HG03432 (cell line): ENCODE data around the gene PYHIN1.

ENCODE experiments used
- ATAC-seq: cut with Tn5 transposase; IDR thresholded peaks from one replicate; pipeline ENCODE4 v1.9.1; 2021; ENCODE audit warnings: mild to moderate bottlenecking, moderate library complexity; ENCODE audit not compliant: unreplicated experiment

The PYHIN1 gene

GRCh38 chr1:159011751-159012150 is 80.4 kb downstream of the PYHIN1 start:
- ATAC-seq = no peak

DNA sequence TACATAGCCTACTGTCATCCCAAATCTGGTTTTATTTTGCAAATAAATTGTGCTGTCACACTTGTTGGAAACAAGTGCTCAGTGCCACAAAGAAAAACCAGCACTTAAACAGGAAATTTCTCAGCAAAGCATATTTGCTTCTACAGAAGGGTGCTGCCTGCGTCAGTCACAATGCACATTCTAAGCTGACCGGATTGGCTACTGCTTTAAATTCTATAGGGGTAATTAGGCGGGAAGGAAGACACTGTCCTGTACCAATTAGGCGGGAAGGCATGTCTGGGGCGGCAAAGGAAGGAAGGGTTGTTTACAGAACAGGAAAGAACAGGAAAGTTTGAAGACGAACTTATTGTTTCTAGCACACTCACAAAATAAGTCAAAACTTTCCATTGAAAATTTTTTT is 81.1 kb downstream of the PYHIN1 start:
- ATAC-seq = peak; percentile 29

- ATAC-seq = no peak
These were observed 82.7 kb downstream of the PYHIN1 start for GRCh38 chr1:159014003-159014571.

DNA sequence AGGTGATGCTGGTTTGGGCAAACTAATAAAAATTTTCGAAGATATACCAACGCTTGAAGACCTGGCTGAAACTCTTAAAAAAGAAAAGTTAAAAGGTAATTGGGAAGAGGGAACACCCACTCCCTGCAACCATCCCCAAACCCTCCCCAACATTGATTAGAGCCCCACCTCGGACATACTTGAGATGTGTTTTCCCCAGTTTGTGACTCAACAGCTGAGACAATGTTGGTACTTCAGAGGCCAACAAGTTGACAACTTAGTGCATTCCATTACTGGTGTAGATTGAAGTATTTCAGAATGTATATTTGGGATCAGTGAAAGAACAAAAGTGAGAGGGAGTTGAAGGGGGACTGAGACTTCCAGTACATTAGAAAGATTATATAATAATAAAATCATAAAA is 83.5 kb downstream of the PYHIN1 start:
- ATAC-seq = no peak

- ATAC-seq = peak; percentile 95
These were observed 84.1 kb downstream of the PYHIN1 start for GRCh38 chr1:159015440-159015909.

GRCh38 chr1:159023723-159024122 is 92.4 kb downstream of the PYHIN1 start:
- ATAC-seq = no peak

DNA sequence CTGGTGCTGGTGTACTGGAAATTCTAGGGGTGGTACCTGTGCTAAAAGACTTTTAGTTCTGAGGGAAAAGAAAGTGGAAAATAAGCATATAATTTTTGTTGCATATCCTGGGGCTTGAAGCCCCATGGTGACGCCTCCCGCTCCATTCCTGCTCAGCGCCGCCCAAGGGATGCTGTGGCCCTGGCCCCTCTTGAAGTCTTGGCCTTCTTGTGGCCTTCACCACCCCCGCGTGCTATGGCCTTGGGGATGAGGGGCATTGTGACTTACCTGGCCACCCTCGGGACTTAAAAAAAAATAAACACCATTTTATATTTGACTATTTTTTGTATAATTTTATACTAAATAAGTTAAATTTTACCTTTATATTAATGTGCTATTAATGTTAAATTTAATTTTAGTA is 93.7 kb downstream of the PYHIN1 start:
- ATAC-seq = no peak
